ENCODE results near the gene MRPS18B. TPM values are rescaled to one million over a fixed set of nuclear protein-coding genes. Genes with fewer than 3 reads are reported as not detected.

Gene MRPS18B
- polyA plus RNA-seq, 1 of the 3 experiments (the other 2 are of a cell fraction), result 45.2 TPM

- TF ChIP-seq, protein P1, sequence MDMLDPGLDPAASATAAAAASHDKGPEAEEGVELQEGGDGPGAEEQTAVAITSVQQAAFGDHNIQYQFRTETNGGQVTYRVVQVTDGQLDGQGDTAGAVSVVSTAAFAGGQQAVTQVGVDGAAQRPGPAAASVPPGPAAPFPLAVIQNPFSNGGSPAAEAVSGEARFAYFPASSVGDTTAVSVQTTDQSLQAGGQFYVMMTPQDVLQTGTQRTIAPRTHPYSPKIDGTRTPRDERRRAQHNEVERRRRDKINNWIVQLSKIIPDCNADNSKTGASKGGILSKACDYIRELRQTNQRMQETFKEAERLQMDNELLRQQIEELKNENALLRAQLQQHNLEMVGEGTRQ (IDR thresholded peaks at IDR 0.05; ENCODE audit: borderline replicate concordance, low read depth, low read length), result peak; percentile 28; the same call in 1 of the 2 replicates
- TF ChIP-seq POLR2AphosphoS5 (IDR thresholded peaks at IDR 0.05; ENCODE audit: low read depth, low read length) (peak; percentile 97), IRF3 (IDR thresholded peaks at IDR 0.05; ENCODE audit: low read depth, low read length) (no peak), RCOR1 (IDR thresholded peaks at IDR 0.05; ENCODE audit: low read length) (no peak), NFIC (IDR thresholded peaks at IDR 0.05; ENCODE audit: borderline replicate concordance) (no peak), TEAD4 (IDR thresholded peaks at IDR 0.05; ENCODE audit: borderline replicate concordance, insufficient read depth) (no peak), RFX5 (IDR thresholded peaks at IDR 0.05; ENCODE audit: low read length) (no peak), NRF1 (IDR thresholded peaks at IDR 0.05; ENCODE audit: low read depth, low read length) (peak; percentile 71), CTCF (IDR thresholded peaks at IDR 0.05) (no peak), SMC3 (IDR thresholded peaks at IDR 0.05; ENCODE audit: low read depth, low read length) (no peak), MXI1 (IDR thresholded peaks at IDR 0.05; ENCODE audit: low read depth, low read length) (peak; percentile 99), SIN3A (IDR thresholded peaks at IDR 0.05; ENCODE audit: borderline replicate concordance, low read depth, low read length) (peak; percentile 92; the same call in 1 of the 2 replicates), JUND (IDR thresholded peaks at IDR 0.05) (no peak), FOXM1 (IDR thresholded peaks at IDR 0.05; ENCODE audit: low read depth) (no peak), FOSL2 (IDR thresholded peaks at IDR 0.05; ENCODE audit: borderline replicate concordance, low read depth) (no peak), RAD21 (IDR thresholded peaks at IDR 0.05; ENCODE audit: low read length) (no peak), ELF1 (IDR thresholded peaks at IDR 0.05) (peak; percentile 74), YY1 (IDR thresholded peaks at IDR 0.05; ENCODE audit: low read depth) (no peak), RXRA (IDR thresholded peaks at IDR 0.05; ENCODE audit: borderline replicate concordance, low read depth) (no peak), GATA2 (CRISPR knock-in tag; IDR thresholded peaks at IDR 0.05) (no peak), MEF2A (IDR thresholded peaks at IDR 0.05; ENCODE audit: borderline replicate concordance, low read depth) (no peak), EZH2phosphoT487 (IDR thresholded peaks at IDR 0.05; ENCODE audit: borderline replicate concordance, low read depth) (no peak), TCF12 (IDR thresholded peaks at IDR 0.05) (0 out of 2 replicates have a peak, but pooled peaks have one; percentile 2), GABPA (IDR thresholded peaks at IDR 0.05; ENCODE audit: low read depth) (peak; percentile 91)
- TF ChIP-seq, protein P2, sequence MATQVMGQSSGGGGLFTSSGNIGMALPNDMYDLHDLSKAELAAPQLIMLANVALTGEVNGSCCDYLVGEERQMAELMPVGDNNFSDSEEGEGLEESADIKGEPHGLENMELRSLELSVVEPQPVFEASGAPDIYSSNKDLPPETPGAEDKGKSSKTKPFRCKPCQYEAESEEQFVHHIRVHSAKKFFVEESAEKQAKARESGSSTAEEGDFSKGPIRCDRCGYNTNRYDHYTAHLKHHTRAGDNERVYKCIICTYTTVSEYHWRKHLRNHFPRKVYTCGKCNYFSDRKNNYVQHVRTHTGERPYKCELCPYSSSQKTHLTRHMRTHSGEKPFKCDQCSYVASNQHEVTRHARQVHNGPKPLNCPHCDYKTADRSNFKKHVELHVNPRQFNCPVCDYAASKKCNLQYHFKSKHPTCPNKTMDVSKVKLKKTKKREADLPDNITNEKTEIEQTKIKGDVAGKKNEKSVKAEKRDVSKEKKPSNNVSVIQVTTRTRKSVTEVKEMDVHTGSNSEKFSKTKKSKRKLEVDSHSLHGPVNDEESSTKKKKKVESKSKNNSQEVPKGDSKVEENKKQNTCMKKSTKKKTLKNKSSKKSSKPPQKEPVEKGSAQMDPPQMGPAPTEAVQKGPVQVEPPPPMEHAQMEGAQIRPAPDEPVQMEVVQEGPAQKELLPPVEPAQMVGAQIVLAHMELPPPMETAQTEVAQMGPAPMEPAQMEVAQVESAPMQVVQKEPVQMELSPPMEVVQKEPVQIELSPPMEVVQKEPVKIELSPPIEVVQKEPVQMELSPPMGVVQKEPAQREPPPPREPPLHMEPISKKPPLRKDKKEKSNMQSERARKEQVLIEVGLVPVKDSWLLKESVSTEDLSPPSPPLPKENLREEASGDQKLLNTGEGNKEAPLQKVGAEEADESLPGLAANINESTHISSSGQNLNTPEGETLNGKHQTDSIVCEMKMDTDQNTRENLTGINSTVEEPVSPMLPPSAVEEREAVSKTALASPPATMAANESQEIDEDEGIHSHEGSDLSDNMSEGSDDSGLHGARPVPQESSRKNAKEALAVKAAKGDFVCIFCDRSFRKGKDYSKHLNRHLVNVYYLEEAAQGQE (IDR thresholded peaks at IDR 0.05; ENCODE audit: low read depth, low read length), result no peak
These were observed 46.4 kb upstream of the MRPS18B start, which contains the start of gene ABCF1 (continued) for GRCh38 chr6:30571075-30571761.

All from SK-N-SH (cell line).